ENCODE results near the gene ITPR1.

GRCh38 chr3:4862973-4863372 is 369.8 kb downstream of the ITPR1 start:
- no peak for TF ChIP-seq POLR2AphosphoS5 (IDR thresholded peaks at IDR 0.05; ENCODE audit: low read depth, low read length)
- no peak for TF ChIP-seq TAF1 (IDR thresholded peaks at IDR 0.05; ENCODE audit: borderline replicate concordance, insufficient read depth, low read length)

Measured in PFSK-1 (cell line).